ENCODE data around the gene ENTPD2.

ENTPD2 gene

DNA sequence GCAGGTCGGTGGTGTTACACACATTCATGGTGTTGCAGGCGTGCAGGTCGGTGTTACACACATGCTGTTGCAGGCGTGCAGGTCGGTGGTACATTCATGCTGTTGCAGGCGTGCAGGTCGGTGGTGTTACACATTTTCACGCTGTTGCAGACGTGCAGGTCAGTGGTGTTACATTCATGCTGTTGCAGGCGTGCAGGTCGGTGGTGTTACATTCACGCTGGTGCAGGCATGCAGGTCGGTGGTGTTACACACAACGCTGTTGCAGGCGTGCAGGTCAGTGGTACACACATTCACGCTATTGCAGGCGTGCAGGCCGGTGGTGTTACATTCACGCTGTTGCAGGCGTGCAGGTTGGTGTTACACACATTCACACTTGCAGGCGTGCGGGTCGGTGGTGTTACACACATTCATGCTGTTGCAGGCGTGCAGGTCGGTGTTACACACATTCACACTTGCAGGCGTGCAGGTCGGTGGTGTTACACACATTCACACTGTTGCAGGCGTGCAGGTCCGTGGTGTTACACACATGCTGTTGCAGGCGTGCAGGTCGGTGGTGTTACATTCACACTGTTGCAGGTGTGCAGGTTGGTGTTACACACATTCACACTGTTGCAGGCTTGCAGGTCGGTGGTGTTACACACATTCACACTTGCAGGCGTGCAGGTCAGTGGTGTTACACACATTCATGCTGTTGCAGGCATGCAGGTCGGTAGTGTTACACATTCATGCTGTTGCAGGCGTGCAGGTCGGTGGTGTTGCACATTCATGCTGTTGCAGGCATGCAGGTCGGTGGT is 49.5 kb upstream of the ENTPD2 start (continued):
- TF ChIP-seq, protein P1, sequence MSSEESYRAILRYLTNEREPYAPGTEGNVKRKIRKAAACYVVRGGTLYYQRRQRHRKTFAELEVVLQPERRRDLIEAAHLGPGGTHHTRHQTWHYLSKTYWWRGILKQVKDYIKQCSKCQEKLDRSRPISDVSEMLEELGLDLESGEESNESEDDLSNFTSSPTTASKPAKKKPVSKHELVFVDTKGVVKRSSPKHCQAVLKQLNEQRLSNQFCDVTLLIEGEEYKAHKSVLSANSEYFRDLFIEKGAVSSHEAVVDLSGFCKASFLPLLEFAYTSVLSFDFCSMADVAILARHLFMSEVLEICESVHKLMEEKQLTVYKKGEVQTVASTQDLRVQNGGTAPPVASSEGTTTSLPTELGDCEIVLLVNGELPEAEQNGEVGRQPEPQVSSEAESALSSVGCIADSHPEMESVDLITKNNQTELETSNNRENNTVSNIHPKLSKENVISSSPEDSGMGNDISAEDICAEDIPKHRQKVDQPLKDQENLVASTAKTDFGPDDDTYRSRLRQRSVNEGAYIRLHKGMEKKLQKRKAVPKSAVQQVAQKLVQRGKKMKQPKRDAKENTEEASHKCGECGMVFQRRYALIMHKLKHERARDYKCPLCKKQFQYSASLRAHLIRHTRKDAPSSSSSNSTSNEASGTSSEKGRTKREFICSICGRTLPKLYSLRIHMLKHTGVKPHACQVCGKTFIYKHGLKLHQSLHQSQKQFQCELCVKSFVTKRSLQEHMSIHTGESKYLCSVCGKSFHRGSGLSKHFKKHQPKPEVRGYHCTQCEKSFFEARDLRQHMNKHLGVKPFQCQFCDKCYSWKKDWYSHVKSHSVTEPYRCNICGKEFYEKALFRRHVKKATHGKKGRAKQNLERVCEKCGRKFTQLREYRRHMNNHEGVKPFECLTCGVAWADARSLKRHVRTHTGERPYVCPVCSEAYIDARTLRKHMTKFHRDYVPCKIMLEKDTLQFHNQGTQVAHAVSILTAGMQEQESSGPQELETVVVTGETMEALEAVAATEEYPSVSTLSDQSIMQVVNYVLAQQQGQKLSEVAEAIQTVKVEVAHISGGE (tag by site-specific recombination; conservative IDR thresholded peaks at IDR 0.05; ENCODE audit: low read depth) = no peak
- no peak for TF ChIP-seq ZNF624 (tag by site-specific recombination; IDR thresholded peaks at IDR 0.05)
- TF ChIP-seq, protein P2, sequence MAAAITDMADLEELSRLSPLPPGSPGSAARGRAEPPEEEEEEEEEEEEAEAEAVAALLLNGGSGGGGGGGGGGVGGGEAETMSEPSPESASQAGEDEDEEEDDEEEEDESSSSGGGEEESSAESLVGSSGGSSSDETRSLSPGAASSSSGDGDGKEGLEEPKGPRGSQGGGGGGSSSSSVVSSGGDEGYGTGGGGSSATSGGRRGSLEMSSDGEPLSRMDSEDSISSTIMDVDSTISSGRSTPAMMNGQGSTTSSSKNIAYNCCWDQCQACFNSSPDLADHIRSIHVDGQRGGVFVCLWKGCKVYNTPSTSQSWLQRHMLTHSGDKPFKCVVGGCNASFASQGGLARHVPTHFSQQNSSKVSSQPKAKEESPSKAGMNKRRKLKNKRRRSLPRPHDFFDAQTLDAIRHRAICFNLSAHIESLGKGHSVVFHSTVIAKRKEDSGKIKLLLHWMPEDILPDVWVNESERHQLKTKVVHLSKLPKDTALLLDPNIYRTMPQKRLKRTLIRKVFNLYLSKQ (tag by site-specific recombination; IDR thresholded peaks at IDR 0.05; ENCODE audit: borderline replicate concordance) = no peak
- TF ChIP-seq MEIS1 (CRISPR knock-in tag; IDR thresholded peaks at IDR 0.05; ENCODE audit: borderline replicate concordance) = no peak
- no peak for TF ChIP-seq ZNF768 (tag by site-specific recombination; IDR thresholded peaks at IDR 0.05)
- TF ChIP-seq ZNF658 (tag by site-specific recombination; IDR thresholded peaks at IDR 0.05) = no peak
- TF ChIP-seq, protein P3, sequence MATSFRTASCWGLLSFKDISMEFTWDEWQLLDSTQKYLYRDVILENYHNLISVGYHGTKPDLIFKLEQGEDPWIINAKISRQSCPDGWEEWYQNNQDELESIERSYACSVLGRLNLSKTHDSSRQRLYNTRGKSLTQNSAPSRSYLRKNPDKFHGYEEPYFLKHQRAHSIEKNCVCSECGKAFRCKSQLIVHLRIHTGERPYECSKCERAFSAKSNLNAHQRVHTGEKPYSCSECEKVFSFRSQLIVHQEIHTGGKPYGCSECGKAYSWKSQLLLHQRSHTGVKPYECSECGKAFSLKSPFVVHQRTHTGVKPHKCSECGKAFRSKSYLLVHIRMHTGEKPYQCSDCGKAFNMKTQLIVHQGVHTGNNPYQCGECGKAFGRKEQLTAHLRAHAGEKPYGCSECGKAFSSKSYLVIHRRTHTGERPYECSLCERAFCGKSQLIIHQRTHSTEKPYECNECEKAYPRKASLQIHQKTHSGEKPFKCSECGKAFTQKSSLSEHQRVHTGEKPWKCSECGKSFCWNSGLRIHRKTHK (tag by site-specific recombination; IDR thresholded peaks at IDR 0.05) = no peak

- POLR2A ChIA-PET = no interaction called here
- no peaks in the 10 kb centered on the region for H3K9me3 ChIP-seq (ENCODE audit: control insufficient read depth, insufficient read depth, low read depth, low read length)
- H3K27ac ChIP-seq (ENCODE audit: extremely low read depth, low read depth, low read length) = no peak overlapping the region
- peaks cover 0 to 85% of the 10 kb centered on the region in 2 experiments; a peak in 2 of 3 replicates for H3K36me3 ChIP-seq (ENCODE audit: control insufficient read depth in 2 of 2, insufficient read depth in 1 of 2, low read length in 2 of 2)
- no peak overlapping the region for H3K4me3 ChIP-seq (ENCODE audit: low read depth, low read length)
- CTCF ChIA-PET = no interaction called here
- H3K4me1 ChIP-seq (ENCODE audit: control insufficient read depth, insufficient read depth, low read length) = no peaks in the 10 kb centered on the region
- no peak for TF ChIP-seq ZNF776 (tag by site-specific recombination; IDR thresholded peaks at IDR 0.05; ENCODE audit: borderline replicate concordance)
- TF ChIP-seq ZNF121 (tag by site-specific recombination; IDR thresholded peaks at IDR 0.05) = no peak
- TF ChIP-seq, protein P4, sequence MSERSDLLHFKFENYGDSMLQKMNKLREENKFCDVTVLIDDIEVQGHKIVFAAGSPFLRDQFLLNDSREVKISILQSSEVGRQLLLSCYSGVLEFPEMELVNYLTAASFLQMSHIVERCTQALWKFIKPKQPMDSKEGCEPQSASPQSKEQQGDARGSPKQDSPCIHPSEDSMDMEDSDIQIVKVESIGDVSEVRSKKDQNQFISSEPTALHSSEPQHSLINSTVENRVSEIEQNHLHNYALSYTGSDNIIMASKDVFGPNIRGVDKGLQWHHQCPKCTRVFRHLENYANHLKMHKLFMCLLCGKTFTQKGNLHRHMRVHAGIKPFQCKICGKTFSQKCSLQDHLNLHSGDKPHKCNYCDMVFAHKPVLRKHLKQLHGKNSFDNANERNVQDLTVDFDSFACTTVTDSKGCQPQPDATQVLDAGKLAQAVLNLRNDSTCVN (tag by site-specific recombination; optimal IDR thresholded peaks at IDR 0.05) = no peak
- TF ChIP-seq REST (tag by site-specific recombination; IDR thresholded peaks at IDR 0.05) = no peak
- TF ChIP-seq ZNF202 (tag by site-specific recombination; IDR thresholded peaks at IDR 0.05; ENCODE audit: borderline replicate concordance) = no peak
- TF ChIP-seq ZNF777 (tag by site-specific recombination; IDR thresholded peaks at IDR 0.05; ENCODE audit: borderline replicate concordance) = no peak
- TF ChIP-seq, protein P5, sequence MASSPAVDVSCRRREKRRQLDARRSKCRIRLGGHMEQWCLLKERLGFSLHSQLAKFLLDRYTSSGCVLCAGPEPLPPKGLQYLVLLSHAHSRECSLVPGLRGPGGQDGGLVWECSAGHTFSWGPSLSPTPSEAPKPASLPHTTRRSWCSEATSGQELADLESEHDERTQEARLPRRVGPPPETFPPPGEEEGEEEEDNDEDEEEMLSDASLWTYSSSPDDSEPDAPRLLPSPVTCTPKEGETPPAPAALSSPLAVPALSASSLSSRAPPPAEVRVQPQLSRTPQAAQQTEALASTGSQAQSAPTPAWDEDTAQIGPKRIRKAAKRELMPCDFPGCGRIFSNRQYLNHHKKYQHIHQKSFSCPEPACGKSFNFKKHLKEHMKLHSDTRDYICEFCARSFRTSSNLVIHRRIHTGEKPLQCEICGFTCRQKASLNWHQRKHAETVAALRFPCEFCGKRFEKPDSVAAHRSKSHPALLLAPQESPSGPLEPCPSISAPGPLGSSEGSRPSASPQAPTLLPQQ (tag by site-specific recombination; IDR thresholded peaks at IDR 0.05) = no peak
- no peak for TF ChIP-seq EGR2 (tag by site-specific recombination; IDR thresholded peaks at IDR 0.05; ENCODE audit: low read depth)
- TF ChIP-seq, protein P6, sequence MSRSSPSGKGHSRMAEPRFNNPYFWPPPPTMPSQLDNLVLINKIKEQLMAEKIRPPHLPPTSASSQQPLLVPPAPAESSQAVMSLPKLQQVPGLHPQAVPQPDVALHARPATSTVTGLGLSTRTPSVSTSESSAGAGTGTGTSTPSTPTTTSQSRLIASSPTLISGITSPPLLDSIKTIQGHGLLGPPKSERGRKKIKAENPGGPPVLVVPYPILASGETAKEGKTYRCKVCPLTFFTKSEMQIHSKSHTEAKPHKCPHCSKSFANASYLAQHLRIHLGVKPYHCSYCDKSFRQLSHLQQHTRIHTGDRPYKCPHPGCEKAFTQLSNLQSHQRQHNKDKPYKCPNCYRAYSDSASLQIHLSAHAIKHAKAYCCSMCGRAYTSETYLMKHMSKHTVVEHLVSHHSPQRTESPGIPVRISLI (tag by site-specific recombination; IDR thresholded peaks at IDR 0.05) = no peak
- TF ChIP-seq ZNF433 (tag by site-specific recombination; IDR thresholded peaks at IDR 0.05; ENCODE audit: low read depth) = no peak
- TF ChIP-seq ZBTB44 (tag by site-specific recombination; IDR thresholded peaks at IDR 0.05) = no peak
Measured at GRCh38 chr9:137099231-137099630, 45.4 kb upstream of the ENTPD2 start.
